Naive thymus-derived CD4-positive, alpha-beta T cell (primary cell): ENCODE results near the gene AUP1. TPM values are rescaled to one million over a fixed set of nuclear protein-coding genes. Genes with fewer than 3 reads are reported as not detected.

ENCODE experiments used
- polyA plus RNA-seq, 2 donors: library from polyadenylated mRNA; unstranded; fragments of 300-500 nt; fragmentation: Illumina TruSeq; gene quantifications; one replicate each; pipeline ENCODE4 v1.2.3, GENCODE V29; 2021
- total RNA-seq, 6 experiments: library from RNA in 5 of 6; stranded (reverse) in 5 of 6; gene quantifications; 1 replicate in 5 of 6; 2 replicates in 1 of 6; pipeline ENCODE4 v1.2.3 and lab custom pipeline; 2021 to 2026

Gene AUP1
- total and polyA plus RNA-seq, 7 experiments from 2014 or later, result 69.7 to 160 (median 139) TPM

Other genes starting within 250 kb of the AUP1 start
- gene SLC4A5, start 186.3 kb downstream of the AUP1 start, total RNA-seq, result 10 to 100 TPM in 4 of 5 experiments, 1 to 10 TPM in 1; 2.0 to 20.8 (median 18.5) TPM
- 1 to 10 TPM in 1 of 2 donors, under 1 TPM in 1; 0.59 to 3.3 TPM for gene SLC4A5, start 186.3 kb downstream of the AUP1 start, polyA plus RNA-seq
- 100 to 1,000 TPM in 2 of 5 experiments, 10 to 100 TPM in 3; 73.6 to 113 (median 98.5) TPM for gene DCTN1, start 149.4 kb downstream of the AUP1 start, total RNA-seq
- gene DCTN1, start 149.4 kb downstream of the AUP1 start, polyA plus RNA-seq, result 10 to 100 TPM; 52.1 to 77.2 TPM
- gene C2orf81, start 108.1 kb downstream of the AUP1 start, total RNA-seq, result 10 to 100 TPM in 1 of 5 experiments, 1 to 10 TPM in 4; 4.3 to 10.5 (median 6.8) TPM
- 1 to 10 TPM; 7.9 to 8.6 TPM for gene C2orf81, start 108.1 kb downstream of the AUP1 start, polyA plus RNA-seq
- gene WDR54, start 108.0 kb downstream of the AUP1 start, total RNA-seq, result 10 to 100 TPM; 26.5 to 78.5 (median 30.8) TPM
- gene WDR54, start 108.0 kb downstream of the AUP1 start, polyA plus RNA-seq, result 10 to 100 TPM; 38.8 to 68.2 TPM
- gene RTKN, start 87.8 kb downstream of the AUP1 start, total RNA-seq, result 1 to 10 TPM in 2 of 5 experiments, under 1 TPM in 1, not detected in 2; 0.97 to 1.5 (median 1.3) TPM
- under 1 TPM; 0.26 to 0.28 TPM for gene RTKN, start 87.8 kb downstream of the AUP1 start, polyA plus RNA-seq
- gene INO80B, start 74.6 kb downstream of the AUP1 start, total RNA-seq, result 10 to 100 TPM; 42.1 to 96.5 (median 46.8) TPM
- gene INO80B, start 74.6 kb downstream of the AUP1 start, polyA plus RNA-seq, result 10 to 100 TPM; 11.6 TPM
- gene WBP1, start 71.3 kb downstream of the AUP1 start, total RNA-seq, result 100 to 1,000 TPM in 2 of 5 experiments, 10 to 100 TPM in 3; 53.6 to 127 (median 85.4) TPM
- 10 to 100 TPM; 33.3 to 45.4 TPM for gene WBP1, start 71.3 kb downstream of the AUP1 start, polyA plus RNA-seq
- 10 to 100 TPM; 61.0 to 88.5 (median 74.3) TPM for gene MOGS, start 64.3 kb downstream of the AUP1 start, total RNA-seq
- gene MOGS, start 64.3 kb downstream of the AUP1 start, polyA plus RNA-seq, result 10 to 100 TPM; 31.2 to 40.7 TPM
- gene MRPL53, start 57.0 kb downstream of the AUP1 start, total RNA-seq, result 100 to 1,000 TPM in 2 of 5 experiments, 10 to 100 TPM in 3; 45.7 to 108 (median 94.5) TPM
- 100 to 1,000 TPM; 138 to 175 TPM for gene MRPL53, start 57.0 kb downstream of the AUP1 start, polyA plus RNA-seq
- 10 to 100 TPM; 21.4 to 75.2 (median 33.8) TPM for gene CCDC142, start 46.7 kb downstream of the AUP1 start, total RNA-seq
- gene CCDC142, start 46.7 kb downstream of the AUP1 start, polyA plus RNA-seq, result 10 to 100 TPM; 13.1 to 23.9 TPM
- gene TTC31, start 46.6 kb downstream of the AUP1 start, total RNA-seq, result 10 to 100 TPM; 35.5 to 50.4 (median 43.6) TPM
- 10 to 100 TPM; 19.8 to 24.5 TPM for gene TTC31, start 46.6 kb downstream of the AUP1 start, polyA plus RNA-seq
- under 1 TPM in 2 of 5 experiments, not detected in 3; 0.44 to 0.65 TPM for gene LBX2, start 30.1 kb downstream of the AUP1 start, total RNA-seq
- gene LBX2, start 30.1 kb downstream of the AUP1 start, polyA plus RNA-seq, result not detected
- 10 to 100 TPM; 25.7 to 37.0 (median 31.2) TPM for gene PCGF1, start 22.0 kb downstream of the AUP1 start, total RNA-seq
- gene PCGF1, start 22.0 kb downstream of the AUP1 start, polyA plus RNA-seq, result 10 to 100 TPM in 1 of 2 donors, 1 to 10 TPM in 1; 9.0 to 25.0 TPM
- gene TLX2, start 15.3 kb downstream of the AUP1 start, total RNA-seq, result under 1 TPM in 2 of 5 experiments, not detected in 3; 0.34 to 0.66 TPM
- not detected for gene TLX2, start 15.3 kb downstream of the AUP1 start, polyA plus RNA-seq
- gene DQX1, start 3.5 kb downstream of the AUP1 start, total RNA-seq, result under 1 TPM; 0.13 to 0.95 (median 0.59) TPM
- not detected for gene DQX1, start 3.5 kb downstream of the AUP1 start, polyA plus RNA-seq
- 10 to 100 TPM; 16.9 to 46.2 (median 37.7) TPM for gene HTRA2, start 227 bp upstream of the AUP1 start, total RNA-seq
- gene HTRA2, start 227 bp upstream of the AUP1 start, polyA plus RNA-seq, result 10 to 100 TPM; 22.4 to 22.6 TPM
- 1 to 10 TPM in 2 of 5 experiments, under 1 TPM in 3; 0.50 to 6.9 (median 0.81) TPM for gene LOXL3, start 24.2 kb upstream of the AUP1 start, total RNA-seq
- gene LOXL3, start 24.2 kb upstream of the AUP1 start, polyA plus RNA-seq, result under 1 TPM in 1 of 2 donors, not detected in 1; 0.17 TPM
- 10 to 100 TPM in 4 of 5 experiments, 1 to 10 TPM in 1; 7.0 to 39.5 (median 32.9) TPM for gene DOK1, start 25.0 kb upstream of the AUP1 start, total RNA-seq
- 10 to 100 TPM; 11.8 to 24.2 TPM for gene DOK1, start 25.0 kb upstream of the AUP1 start, polyA plus RNA-seq
- under 1 TPM in 1 of 5 experiments, not detected in 4; 0.39 TPM for gene M1AP, start 118.6 kb upstream of the AUP1 start, total RNA-seq
- gene M1AP, start 118.6 kb upstream of the AUP1 start, polyA plus RNA-seq, result not detected
- 10 to 100 TPM in 3 of 5 experiments, 1 to 10 TPM in 2; 5.7 to 23.6 (median 11.0) TPM for gene SEMA4F, start 124.5 kb upstream of the AUP1 start, total RNA-seq
- gene SEMA4F, start 124.5 kb upstream of the AUP1 start, polyA plus RNA-seq, result 1 to 10 TPM; 6.9 to 8.6 TPM